Measurements from ENCODE around the gene CCT3. TPM values are rescaled to one million over a fixed set of nuclear protein-coding genes. Genes with fewer than 3 reads are reported as not detected.

CCT3 gene
- total and polyA plus RNA-seq, 4 donors = 74.5 to 144 (median 119) TPM

GRCh38 chr1:156360534-156360933, 22.4 kb upstream of the CCT3 start:
- WGBS = 93% methylated on average over 11 of the region's 11 CpGs
- H3K9ac ChIP-seq (ENCODE audit: low read depth in 1 of 2, low read length in 2 of 2) = no peak overlapping the region
- H3K27ac ChIP-seq (ENCODE audit: low read depth in 1 of 2, low read length in 2 of 2) = no peak overlapping the region
- no peak overlapping the region for H3K4me3 ChIP-seq (ENCODE audit: low read depth in 1 of 3, low read length in 3 of 3)
- peaks cover 0 to 2% (median 1%) of the 10 kb centered on the region in 4 donors for H3K4me1 ChIP-seq (ENCODE audit: control insufficient read depth in 4 of 4, insufficient read depth in 4 of 4, low read length in 3 of 4)
- H3K9me3 ChIP-seq (ENCODE audit: control insufficient read depth in 4 of 4, low read length in 3 of 4) = no peaks in the 10 kb centered on the region
- no peaks in the 10 kb centered on the region for H3K36me3 ChIP-seq (ENCODE audit: control insufficient read depth in 4 of 4, insufficient read depth in 3 of 4, low read depth in 1 of 4, low read length in 3 of 4)
- no peaks in the 10 kb centered on the region for H3K27me3 ChIP-seq (ENCODE audit: control insufficient read depth in 4 of 4, insufficient read depth in 4 of 4, low read length in 3 of 4)
- TF ChIP-seq GABPA (IDR thresholded peaks at IDR 0.05 in 1 of 2, conservative IDR thresholded peaks at IDR 0.05 in 1 of 2) (no peak), HNF4A (conservative IDR thresholded peaks at IDR 0.05) (no peak), MAX (IDR thresholded peaks at IDR 0.05) (no peak), RAD21 (IDR thresholded peaks at IDR 0.05) (no peak), NR2F2 (IDR thresholded peaks at IDR 0.05) (no peak), TAF1 (conservative IDR thresholded peaks at IDR 0.05) (no peak)
- TF ChIP-seq, protein P1, sequence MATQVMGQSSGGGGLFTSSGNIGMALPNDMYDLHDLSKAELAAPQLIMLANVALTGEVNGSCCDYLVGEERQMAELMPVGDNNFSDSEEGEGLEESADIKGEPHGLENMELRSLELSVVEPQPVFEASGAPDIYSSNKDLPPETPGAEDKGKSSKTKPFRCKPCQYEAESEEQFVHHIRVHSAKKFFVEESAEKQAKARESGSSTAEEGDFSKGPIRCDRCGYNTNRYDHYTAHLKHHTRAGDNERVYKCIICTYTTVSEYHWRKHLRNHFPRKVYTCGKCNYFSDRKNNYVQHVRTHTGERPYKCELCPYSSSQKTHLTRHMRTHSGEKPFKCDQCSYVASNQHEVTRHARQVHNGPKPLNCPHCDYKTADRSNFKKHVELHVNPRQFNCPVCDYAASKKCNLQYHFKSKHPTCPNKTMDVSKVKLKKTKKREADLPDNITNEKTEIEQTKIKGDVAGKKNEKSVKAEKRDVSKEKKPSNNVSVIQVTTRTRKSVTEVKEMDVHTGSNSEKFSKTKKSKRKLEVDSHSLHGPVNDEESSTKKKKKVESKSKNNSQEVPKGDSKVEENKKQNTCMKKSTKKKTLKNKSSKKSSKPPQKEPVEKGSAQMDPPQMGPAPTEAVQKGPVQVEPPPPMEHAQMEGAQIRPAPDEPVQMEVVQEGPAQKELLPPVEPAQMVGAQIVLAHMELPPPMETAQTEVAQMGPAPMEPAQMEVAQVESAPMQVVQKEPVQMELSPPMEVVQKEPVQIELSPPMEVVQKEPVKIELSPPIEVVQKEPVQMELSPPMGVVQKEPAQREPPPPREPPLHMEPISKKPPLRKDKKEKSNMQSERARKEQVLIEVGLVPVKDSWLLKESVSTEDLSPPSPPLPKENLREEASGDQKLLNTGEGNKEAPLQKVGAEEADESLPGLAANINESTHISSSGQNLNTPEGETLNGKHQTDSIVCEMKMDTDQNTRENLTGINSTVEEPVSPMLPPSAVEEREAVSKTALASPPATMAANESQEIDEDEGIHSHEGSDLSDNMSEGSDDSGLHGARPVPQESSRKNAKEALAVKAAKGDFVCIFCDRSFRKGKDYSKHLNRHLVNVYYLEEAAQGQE (IDR thresholded peaks at IDR 0.05) = no peak
- DNase-seq (ENCODE audit: low spot score) = no peak

DNA sequence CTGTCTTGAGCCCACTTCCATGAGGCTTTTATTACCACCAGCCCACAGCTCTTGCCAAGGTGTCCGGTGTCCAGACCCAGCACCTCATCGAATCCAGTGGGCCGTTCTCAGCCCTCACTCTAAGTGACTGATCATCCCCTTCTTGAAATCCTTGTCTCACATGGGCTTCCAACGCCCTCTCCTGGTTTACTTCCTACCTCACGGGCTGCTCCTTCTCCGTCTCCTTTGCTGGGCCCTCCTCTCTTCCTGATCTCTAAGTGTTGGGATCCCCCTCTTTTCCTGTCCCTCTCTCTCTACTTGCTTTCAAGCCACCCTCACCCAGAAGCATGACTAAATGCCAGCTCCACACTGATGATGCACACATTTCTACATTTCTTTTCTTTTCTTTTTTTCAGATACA, 21.9 kb upstream of the CCT3 start:
- H3K4me3 ChIP-seq (ENCODE audit: low read depth in 1 of 3, low read length in 3 of 3) = no peak overlapping the region
- H3K4me1 ChIP-seq (ENCODE audit: control insufficient read depth in 4 of 4, insufficient read depth in 4 of 4, low read length in 3 of 4) = peaks cover 0 to 2% (median 1%) of the 10 kb centered on the region in 4 donors
- H3K9ac ChIP-seq (ENCODE audit: low read depth in 1 of 2, low read length in 2 of 2) = no peak overlapping the region
- H3K27ac ChIP-seq (ENCODE audit: low read depth in 1 of 2, low read length in 2 of 2) = no peak overlapping the region
- no peaks in the 10 kb centered on the region for H3K27me3 ChIP-seq (ENCODE audit: control insufficient read depth in 4 of 4, insufficient read depth in 4 of 4, low read length in 3 of 4)
- H3K9me3 ChIP-seq (ENCODE audit: control insufficient read depth in 4 of 4, low read length in 3 of 4) = no peaks in the 10 kb centered on the region
- DNase-seq (ENCODE audit: low spot score) = no peak
- 63% methylated on average over 6 of the region's 6 CpGs for WGBS
- TF ChIP-seq NR2F2 (IDR thresholded peaks at IDR 0.05) (no peak), GABPA (IDR thresholded peaks at IDR 0.05 in 1 of 2, conservative IDR thresholded peaks at IDR 0.05 in 1 of 2) (no peak), SP1 (IDR thresholded peaks at IDR 0.05) (no peak), MAX (IDR thresholded peaks at IDR 0.05) (no peak), YY1 (IDR thresholded peaks at IDR 0.05) (no peak), RXRA (IDR thresholded peaks at IDR 0.05) (no peak), HNF4G (IDR thresholded peaks at IDR 0.05) (no peak), FOXA2 (IDR thresholded peaks at IDR 0.05) (no peak)
- TF ChIP-seq, protein P2, sequence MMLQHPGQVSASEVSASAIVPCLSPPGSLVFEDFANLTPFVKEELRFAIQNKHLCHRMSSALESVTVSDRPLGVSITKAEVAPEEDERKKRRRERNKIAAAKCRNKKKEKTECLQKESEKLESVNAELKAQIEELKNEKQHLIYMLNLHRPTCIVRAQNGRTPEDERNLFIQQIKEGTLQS (IDR thresholded peaks at IDR 0.05) = no peak
- H3K36me3 ChIP-seq (ENCODE audit: control insufficient read depth in 4 of 4, insufficient read depth in 3 of 4, low read depth in 1 of 4, low read length in 3 of 4) = no peaks in the 10 kb centered on the region

DNA sequence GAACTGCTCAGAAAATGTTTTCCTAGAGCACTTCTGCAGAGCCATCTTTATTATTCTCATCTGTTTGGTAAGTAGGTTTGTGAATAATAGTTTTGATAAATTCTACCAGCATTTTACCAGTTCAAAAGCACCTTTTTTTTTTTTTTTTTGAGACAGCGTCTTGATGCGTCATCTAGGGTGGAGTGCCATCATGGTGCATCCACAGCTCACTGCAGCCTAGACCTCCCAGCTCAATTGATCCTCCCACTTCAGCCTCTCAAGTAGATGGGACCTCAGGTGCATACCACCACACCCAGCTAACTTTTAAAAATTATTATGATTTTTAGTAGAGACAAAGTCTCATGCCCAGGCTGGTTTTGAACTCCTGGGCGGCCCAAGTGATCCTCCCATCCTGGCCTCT, 21.2 kb upstream of the CCT3 start:
- Histone ChIP-seq H3K4me1 (ENCODE audit: control insufficient read depth in 4 of 4, insufficient read depth in 4 of 4, low read length in 3 of 4) (peaks cover 0 to 2% (median 1%) of the 10 kb centered on the region in 4 donors), H3K27ac (ENCODE audit: low read depth in 1 of 2, low read length in 2 of 2) (no peak overlapping the region), H3K4me3 (ENCODE audit: low read depth in 1 of 3, low read length in 3 of 3) (no peak overlapping the region), H3K36me3 (ENCODE audit: control insufficient read depth in 4 of 4, insufficient read depth in 3 of 4, low read depth in 1 of 4, low read length in 3 of 4) (no peaks in the 10 kb centered on the region), H3K9me3 (ENCODE audit: control insufficient read depth in 4 of 4, low read length in 3 of 4) (no peaks in the 10 kb centered on the region), H3K27me3 (ENCODE audit: control insufficient read depth in 4 of 4, insufficient read depth in 4 of 4, low read length in 3 of 4) (no peaks in the 10 kb centered on the region), H3K9ac (ENCODE audit: low read depth in 1 of 2, low read length in 2 of 2) (no peak overlapping the region)
- WGBS = 94% methylated on average over 3 of the region's 3 CpGs
- DNase-seq (ENCODE audit: low spot score) = no peak
- TF ChIP-seq, protein P1 (IDR thresholded peaks at IDR 0.05) = no peak
- no peak for TF ChIP-seq GABPA (IDR thresholded peaks at IDR 0.05 in 1 of 2, conservative IDR thresholded peaks at IDR 0.05 in 1 of 2)
- TF ChIP-seq, protein P2 (IDR thresholded peaks at IDR 0.05) = no peak
- no peak for TF ChIP-seq FOXA1 (IDR thresholded peaks at IDR 0.05)
- TF ChIP-seq EGR1 (IDR thresholded peaks at IDR 0.05; ENCODE audit: low read depth in 2 of 2) = no peak
- no peak for TF ChIP-seq MAX (IDR thresholded peaks at IDR 0.05)
- no peak for TF ChIP-seq YY1 (IDR thresholded peaks at IDR 0.05)
- no peak for TF ChIP-seq TAF1 (conservative IDR thresholded peaks at IDR 0.05)
- no peak for TF ChIP-seq HNF4A (conservative IDR thresholded peaks at IDR 0.05)
- TF ChIP-seq RXRA (IDR thresholded peaks at IDR 0.05) = no peak
- no peak for TF ChIP-seq SP1 (IDR thresholded peaks at IDR 0.05)
- no peak for TF ChIP-seq JUND (IDR thresholded peaks at IDR 0.05)
- TF ChIP-seq CTCF (IDR thresholded peaks at IDR 0.05; ENCODE audit: low read depth, low read length, missing input control) = no peak

All from liver (tissue), 9 donors.